ENCODE results near the gene ZNF830. TPM values are rescaled to one million over a fixed set of nuclear protein-coding genes. Genes with fewer than 3 reads are reported as not detected.

Gene ZNF830
- total and polyA plus RNA-seq, 9 of the 15 experiments (the other 6 are each of a cell fraction or from before 2014, with no cell fraction given), result 13.1 to 28.7 (median 21.7) TPM

DNA sequence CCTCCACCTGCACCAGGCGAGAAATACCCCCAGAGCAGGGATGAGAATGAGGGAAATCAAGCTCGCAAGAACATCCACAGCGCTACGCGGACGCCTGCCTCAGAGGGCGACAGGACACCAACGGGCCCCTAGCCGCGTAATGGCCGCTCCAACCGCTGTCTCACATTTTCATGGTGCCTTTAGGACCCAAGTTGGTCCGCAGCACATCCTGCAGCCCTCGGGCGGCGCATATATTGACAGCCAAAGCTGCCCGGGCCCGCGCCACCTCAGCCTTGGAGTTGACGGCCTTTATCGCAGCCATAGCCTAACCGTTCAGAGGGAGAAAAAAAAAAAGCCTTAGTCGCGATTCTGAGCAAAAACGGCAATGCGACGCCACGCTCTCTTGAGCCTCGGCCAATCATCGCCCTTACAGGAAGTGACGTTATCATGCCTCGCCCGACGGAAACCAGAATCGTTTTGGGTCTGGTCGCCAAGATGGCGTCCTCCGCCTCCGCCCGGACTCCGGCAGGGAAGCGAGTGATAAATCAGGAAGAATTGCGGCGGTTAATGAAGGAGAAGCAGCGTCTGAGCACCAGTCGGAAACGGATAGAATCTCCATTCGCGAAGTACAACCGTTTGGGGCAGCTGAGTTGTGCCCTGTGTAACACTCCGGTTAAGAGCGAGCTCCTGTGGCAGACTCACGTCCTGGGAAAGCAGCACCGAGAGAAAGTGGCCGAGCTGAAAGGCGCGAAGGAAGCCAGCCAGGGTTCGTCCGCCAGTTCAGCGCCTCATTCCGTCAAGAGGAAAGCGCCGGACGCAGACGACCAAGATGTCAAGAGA is at the start of gene ZNF830, which contains the start of gene CCT6B (continued):
- TF ChIP-seq, protein P1, sequence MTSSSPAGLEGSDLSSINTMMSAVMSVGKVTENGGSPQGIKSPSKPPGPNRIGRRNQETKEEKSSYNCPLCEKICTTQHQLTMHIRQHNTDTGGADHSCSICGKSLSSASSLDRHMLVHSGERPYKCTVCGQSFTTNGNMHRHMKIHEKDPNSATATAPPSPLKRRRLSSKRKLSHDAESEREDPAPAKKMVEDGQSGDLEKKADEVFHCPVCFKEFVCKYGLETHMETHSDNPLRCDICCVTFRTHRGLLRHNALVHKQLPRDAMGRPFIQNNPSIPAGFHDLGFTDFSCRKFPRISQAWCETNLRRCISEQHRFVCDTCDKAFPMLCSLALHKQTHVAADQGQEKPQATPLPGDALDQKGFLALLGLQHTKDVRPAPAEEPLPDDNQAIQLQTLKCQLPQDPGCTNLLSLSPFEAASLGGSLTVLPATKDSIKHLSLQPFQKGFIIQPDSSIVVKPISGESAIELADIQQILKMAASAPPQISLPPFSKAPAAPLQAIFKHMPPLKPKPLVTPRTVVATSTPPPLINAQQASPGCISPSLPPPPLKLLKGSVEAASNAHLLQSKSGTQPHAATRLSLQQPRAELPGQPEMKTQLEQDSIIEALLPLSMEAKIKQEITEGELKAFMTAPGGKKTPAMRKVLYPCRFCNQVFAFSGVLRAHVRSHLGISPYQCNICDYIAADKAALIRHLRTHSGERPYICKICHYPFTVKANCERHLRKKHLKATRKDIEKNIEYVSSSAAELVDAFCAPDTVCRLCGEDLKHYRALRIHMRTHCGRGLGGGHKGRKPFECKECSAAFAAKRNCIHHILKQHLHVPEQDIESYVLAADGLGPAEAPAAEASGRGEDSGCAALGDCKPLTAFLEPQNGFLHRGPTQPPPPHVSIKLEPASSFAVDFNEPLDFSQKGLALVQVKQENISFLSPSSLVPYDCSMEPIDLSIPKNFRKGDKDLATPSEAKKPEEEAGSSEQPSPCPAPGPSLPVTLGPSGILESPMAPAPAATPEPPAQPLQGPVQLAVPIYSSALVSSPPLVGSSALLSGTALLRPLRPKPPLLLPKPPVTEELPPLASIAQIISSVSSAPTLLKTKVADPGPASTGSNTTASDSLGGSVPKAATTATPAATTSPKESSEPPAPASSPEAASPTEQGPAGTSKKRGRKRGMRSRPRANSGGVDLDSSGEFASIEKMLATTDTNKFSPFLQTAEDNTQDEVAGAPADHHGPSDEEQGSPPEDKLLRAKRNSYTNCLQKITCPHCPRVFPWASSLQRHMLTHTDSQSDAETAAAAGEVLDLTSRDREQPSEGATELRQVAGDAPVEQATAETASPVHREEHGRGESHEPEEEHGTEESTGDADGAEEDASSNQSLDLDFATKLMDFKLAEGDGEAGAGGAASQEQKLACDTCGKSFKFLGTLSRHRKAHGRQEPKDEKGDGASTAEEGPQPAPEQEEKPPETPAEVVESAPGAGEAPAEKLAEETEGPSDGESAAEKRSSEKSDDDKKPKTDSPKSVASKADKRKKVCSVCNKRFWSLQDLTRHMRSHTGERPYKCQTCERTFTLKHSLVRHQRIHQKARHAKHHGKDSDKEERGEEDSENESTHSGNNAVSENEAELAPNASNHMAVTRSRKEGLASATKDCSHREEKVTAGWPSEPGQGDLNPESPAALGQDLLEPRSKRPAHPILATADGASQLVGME (CRISPR knock-in tag; IDR thresholded peaks at IDR 0.05), result no peak
- TF ChIP-seq ZBTB43 (CRISPR knock-in tag; IDR thresholded peaks at IDR 0.05) (0 out of 2 replicates have a peak, but pooled peaks have one; percentile 23), NKRF (IDR thresholded peaks at IDR 0.05; ENCODE audit: borderline replicate concordance) (peak; percentile 44; the same call in 1 of the 2 replicates), BHLHE40 (IDR thresholded peaks at IDR 0.05; ENCODE audit: low read length) (no peak), CREM (IDR thresholded peaks at IDR 0.05; ENCODE audit: low read depth) (peak; percentile 99), RNF2 (IDR thresholded peaks at IDR 0.05) (0 out of 2 replicates have a peak, but pooled peaks have one; percentile 7), U2AF2 (optimal IDR thresholded peaks at IDR 0.05; ENCODE audit: low read depth, low read length) (no peak), BRD9 (IDR thresholded peaks at IDR 0.05; ENCODE audit: low read depth, partially characterized antibody) (peak; percentile 52), NRF1 (conservative IDR thresholded peaks at IDR 0.05 in 1 of 2, IDR thresholded peaks at IDR 0.05 in 1 of 2) (peak in 1 of 2 experiments; percentile 36; a peak in 2 of 4 replicates), ZNF586 (CRISPR knock-in tag; conservative IDR thresholded peaks at IDR 0.05) (no peak), THAP7 (CRISPR knock-in tag; IDR thresholded peaks at IDR 0.05) (no peak), DPF2 (IDR thresholded peaks at IDR 0.05) (no peak), SMARCA4 (IDR thresholded peaks at IDR 0.05) (0 out of 2 replicates have a peak, but pooled peaks have one; percentile 18), HNRNPL (IDR thresholded peaks at IDR 0.05; ENCODE audit: low read depth, low read length) (no peak)
- TF ChIP-seq, protein P2, sequence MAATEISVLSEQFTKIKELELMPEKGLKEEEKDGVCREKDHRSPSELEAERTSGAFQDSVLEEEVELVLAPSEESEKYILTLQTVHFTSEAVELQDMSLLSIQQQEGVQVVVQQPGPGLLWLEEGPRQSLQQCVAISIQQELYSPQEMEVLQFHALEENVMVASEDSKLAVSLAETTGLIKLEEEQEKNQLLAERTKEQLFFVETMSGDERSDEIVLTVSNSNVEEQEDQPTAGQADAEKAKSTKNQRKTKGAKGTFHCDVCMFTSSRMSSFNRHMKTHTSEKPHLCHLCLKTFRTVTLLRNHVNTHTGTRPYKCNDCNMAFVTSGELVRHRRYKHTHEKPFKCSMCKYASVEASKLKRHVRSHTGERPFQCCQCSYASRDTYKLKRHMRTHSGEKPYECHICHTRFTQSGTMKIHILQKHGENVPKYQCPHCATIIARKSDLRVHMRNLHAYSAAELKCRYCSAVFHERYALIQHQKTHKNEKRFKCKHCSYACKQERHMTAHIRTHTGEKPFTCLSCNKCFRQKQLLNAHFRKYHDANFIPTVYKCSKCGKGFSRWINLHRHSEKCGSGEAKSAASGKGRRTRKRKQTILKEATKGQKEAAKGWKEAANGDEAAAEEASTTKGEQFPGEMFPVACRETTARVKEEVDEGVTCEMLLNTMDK (IDR thresholded peaks at IDR 0.05; ENCODE audit: borderline replicate concordance, insufficient read depth, low read depth, low read length, poor library complexity, severe bottlenecking), result no peak

Measured in K562 (cell line).